ENCODE data around the gene SLIT3.

- TF ChIP-seq CTCF (IDR thresholded peaks at IDR 0.05) (no peak), POLR2A (IDR thresholded peaks at IDR 0.05; ENCODE audit: low read depth) (no peak), POLR2AphosphoS5 (IDR thresholded peaks at IDR 0.05) (no peak), EP300 (IDR thresholded peaks at IDR 0.05) (no peak)
Observed at GRCh38 chr5:168860503-168860902, 440.4 kb downstream of the SLIT3 start.

All from esophagus muscularis mucosa (tissue), 4 donors.